CD4-positive, alpha-beta T cell treated with Interleukin-4 for 4 hours (primary cell): Measurements from ENCODE around the gene SOS1.
"Not testable (repeated sequence)": the region's sequence is repeated elsewhere in the genome, so short reads cannot be mapped to it uniquely, and the experiment has no call there.

Source experiments
- DNase-seq: peaks from one replicate; pipeline ENCODE4 v3.0.0-alpha.2; 2020

The SOS1 gene

DNA sequence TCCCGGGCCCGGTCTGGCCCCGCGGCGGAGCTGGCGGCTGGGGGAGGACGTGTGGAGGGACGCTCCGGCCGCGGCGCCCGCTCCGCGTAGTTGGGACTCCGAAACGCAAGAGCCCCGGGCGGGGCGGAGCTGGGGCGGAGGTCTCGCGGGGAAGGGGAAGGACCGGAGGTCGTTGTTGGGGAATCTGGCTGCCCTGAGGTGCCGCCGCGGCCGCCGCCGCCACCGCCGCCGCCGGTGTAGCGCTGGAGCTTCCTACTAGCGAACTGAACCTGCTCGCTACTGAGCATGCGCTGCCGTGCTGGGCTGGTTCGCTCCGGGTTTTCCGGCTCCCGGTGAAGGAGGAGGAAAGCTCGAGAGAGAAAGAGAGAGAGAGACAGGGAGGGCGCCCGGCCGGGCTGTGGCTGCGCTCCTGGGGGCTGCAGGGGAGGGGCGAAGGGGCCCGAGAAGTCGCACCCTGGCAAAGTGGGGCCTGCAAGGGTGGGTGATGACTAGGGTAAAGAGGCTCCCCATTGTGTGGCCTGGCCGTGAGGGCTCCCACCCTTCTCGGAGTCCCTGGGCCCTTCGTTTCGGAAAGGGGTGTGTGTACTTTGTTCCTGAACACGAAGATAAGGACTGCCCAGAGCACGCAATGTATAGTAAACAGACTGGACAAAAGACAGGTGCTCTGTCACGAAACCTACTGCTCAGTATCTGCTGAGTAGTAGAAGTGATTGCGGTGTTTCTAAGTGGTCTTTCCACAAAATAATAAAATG, at the start of gene SOS1:
SOS1 (minus strand) TSS at position 281 of the 752 bp plus-strand sequence. CDS start 629 bp downstream, outside the sequence.
- DNase-seq = peak; percentile 93

DNA sequence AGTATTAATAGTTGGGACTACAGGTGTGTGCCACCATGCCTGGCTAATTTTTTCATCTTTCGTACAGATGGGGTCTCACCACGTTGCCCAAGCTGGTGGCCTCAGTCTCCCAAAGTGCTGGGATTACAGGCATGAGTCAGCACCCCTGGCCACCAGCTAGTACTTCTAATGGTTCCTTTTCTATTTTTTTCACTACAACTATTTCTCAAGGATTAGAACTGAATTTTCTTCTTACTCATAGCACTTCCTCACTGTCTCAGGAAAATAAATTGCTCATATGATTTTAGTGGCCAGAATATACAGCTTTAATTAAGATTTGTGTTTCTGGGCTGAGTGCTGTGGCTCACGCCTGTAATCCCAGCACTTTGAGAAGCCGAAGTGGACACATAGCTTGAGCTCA, 43.2 kb upstream of the SOS1 start:
- DNase-seq = no peak

DNA sequence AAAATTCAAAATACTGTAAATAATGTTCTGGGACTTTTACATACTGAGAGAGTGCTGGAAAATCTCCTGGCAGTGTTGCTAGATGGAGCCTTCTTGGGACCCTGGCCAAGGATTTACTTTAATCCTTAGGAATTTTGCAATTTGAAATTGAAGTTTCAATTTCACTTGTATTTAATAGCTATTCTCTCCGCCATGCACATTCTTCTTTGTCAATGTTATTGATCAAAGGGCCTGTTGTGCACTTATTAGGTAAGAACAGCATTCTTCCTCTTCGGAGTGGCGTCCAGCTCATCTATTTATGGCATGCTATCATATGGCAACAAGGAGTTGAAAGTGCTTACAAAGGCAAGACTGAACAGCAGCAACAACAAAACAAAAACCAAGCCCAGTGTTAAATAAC, 40.1 kb upstream of the SOS1 start:
- DNase-seq = no peak

DNA sequence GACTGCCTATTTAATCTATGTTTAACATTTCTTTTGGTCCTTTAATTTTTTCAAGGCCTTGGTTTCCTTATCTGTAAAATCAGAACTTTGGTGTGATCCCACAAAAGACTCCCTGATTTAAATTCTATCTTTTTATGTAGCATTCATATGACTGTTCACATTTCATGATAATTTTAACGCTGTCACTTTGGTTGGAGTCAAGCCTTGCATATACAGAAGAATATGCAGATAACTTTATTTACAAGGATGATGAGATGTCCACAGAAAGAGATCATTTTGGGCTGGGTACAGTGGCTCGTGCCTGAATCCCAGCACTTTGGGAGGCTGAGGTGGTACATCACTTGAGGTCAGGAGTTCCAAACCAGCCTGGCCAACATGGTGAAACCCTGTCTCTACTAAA, 38.4 kb upstream of the SOS1 start:
- no peak for DNase-seq

DNA sequence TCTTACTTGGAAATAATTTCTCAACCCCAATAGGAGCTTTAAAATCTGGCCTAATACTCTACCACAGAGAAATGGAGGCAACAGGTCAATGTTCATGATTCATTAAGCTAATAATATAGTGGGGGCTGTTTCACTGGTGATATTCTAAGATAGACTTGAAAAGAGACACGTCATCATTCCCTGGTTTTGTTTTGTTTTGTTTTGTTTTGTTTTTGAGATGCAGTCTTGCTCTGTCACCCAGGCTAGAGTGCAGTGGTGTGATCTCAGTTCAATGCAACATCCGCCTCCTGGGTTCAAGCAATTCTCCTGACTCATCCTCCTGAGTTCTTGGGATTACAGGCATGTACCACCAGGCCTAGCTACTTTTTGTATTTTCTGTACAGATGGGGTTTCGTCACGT, 37.5 kb upstream of the SOS1 start:
- no peak for DNase-seq

DNA sequence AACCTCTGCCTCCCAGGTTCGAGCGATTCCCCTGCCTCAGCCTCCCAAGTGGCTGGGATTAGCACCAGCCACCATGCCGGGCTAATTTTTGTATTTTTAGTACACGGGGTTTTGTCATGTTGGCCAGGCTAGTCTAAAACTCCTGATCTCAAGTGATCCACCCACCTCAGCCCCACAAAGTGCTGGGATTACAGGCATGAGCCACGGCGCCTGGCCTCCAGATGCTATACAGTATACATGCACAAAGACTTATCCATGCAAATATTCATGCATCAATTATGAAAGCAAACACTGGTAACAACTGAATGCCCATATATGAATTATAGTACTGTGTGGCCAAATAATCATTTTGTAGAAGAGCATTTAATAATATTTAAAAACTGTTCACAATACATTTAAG, 36.0 kb upstream of the SOS1 start:
- no peak for DNase-seq

DNA sequence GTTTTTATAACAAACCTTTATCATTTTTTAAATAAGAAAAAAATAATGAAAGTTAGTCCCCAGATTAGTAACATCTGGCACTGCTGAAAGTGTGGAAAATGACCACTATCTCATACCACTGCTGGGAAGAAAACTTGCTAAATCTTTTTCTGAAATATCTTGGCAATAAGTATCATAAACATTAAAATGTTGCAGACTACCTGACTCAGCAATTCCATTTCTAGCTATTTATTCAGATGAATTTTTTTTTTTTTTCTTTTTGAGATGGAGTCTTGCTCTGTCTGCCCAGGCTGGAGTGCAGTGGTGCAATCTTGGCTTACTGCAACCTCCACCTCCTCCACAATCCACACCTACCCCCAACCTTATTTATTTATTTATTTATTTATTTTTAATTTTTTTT, 35.3 kb upstream of the SOS1 start:
- DNase-seq = no peak

DNA sequence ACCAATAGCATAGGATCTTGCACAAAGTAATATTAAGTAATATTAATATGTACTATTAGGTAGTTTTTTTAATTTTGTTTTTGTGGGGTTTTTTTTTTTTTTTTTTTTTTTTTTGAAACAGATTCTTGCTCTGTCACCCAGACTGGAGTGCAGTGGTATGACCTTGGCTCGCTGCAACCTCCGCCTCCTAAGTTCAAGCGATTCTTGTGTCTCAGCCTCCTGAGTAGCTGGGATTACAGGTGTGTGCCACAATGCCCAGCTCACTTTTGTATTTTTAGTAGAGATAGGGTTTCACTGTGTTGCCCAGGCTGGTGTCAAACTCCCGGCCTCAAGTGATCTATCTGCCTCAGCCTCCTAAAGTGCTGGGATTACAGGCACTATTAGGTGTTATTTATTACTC, 34.7 kb upstream of the SOS1 start:
- DNase-seq = not testable (repeated sequence)

DNA sequence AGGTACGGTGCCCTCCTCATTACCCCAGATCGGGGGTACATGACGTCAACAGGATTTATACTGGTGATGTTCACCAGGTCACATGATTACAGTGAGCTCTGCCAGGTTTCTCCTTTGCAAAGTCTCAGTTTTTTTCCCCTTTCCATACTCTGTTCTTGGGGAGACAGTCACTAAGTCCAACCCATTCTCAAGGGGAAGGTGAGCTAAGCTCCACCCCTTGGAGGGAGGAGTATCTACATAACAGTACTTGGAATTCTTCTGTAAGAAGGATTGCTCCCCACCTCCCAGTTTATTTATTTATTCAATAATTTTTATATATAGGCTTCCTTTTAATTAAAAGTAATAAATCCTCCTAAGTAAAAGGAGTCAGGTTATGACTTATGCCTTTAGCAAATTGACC, 34.1 kb upstream of the SOS1 start:
- no peak for DNase-seq

DNA sequence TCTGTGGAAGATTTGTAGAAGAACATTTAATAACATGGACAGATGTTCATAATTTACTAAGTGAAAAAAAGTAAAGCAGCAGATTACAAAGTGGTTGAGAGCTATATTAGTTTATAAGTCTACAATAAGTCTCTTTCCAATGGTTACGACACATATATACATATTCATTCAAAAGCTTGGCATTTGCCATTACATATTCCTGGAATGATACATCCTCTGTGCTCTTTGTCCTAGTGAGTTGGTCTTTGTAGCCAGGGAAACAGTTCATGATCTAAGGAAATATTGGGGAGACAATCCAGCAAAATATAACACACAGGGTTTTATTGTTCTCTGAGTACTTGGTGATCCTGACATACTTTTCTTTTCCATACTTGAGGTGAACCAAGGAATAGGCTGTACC, 32.5 kb upstream of the SOS1 start:
- DNase-seq = no peak

DNA sequence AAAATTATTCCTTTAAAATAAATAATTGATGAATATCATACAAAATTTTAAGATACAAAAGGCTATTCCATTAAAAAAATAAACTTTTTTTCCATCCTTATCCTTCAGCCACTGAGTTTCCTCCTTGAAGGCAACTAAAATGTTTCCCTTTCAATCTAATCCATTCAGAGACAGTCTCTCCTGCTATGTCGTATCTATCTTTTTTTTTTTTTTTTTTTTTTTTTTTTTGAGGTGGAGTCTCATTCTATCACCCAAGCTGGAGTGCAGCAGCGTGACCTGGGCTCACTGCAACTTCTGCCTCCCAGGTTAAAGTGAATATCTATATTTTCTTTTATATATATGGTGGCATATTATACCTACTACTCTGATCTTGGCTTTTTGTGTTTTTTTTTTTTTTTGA, 31.7 kb upstream of the SOS1 start:
- no peak for DNase-seq

DNA sequence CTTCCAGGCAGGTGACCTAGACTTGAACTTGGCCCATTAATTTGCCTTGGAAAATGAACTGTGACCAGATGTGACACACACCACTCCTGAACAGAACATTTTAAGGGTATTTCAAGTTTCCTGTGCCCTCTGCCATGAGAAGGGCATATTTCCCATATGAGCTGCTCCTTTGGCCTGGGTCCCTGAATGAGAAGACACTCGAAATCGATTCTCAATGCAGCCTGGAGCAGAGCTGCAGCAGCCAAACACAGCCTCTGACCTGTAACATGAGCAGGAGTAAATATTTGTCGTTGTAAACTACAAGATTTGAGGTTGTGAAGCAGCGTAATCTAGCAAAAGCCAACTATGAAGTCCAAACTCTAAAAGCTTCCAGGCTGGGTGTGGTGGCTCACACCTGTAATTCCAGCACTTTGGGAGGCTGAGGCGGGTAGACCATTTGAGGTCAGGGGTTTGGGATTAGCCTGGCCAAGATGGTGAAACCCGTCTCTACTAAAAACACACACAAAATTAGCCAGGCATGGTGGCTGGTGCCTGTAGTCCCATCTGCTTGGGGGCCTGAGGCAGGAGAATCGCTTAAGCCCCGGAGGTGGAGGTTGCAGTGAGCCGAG, 30.1 kb upstream of the SOS1 start:
- no peak for DNase-seq

DNA sequence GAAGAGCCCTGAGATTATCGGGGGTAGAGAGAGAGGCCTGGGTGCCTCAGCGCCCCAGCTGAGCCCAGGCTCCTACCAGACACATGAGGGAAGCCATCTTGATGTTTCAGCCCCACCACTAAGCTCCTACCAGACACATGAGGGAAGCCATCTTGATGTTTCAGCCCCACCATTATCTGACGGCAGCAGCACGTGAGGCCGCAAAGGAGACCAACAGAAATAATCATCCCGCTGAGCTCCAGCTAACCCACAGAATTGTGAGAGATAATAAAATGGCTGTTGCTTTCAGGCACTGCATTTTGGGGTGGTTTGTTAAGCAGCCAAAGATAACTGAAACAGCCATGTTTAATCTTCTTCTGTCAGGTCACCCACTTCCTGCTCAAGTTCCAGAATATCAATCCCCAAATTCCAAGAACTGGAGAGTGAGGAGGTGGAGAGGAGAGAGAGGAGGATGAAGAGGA, 29.3 kb upstream of the SOS1 start:
- DNase-seq = no peak

DNA sequence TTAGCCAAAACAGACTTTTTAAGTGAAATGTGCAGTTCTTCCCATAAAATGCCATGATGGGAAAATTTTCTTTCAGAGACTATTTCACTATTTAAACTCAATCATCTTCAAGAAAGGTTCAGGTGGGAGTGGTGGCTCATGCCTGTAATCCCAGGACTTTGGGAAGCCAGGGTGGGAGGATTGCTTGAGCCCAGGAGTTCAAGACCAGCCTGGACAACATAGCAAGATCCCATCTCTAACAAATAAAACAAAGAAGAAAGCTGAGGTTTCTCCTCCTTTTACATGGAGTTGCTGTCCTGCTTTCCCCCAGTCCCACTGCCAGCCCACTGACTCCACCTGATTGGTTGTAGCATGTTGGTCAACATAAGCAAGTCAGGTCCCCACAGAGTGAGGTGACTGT, 25.8 kb upstream of the SOS1 start:
- no peak for DNase-seq

DNA sequence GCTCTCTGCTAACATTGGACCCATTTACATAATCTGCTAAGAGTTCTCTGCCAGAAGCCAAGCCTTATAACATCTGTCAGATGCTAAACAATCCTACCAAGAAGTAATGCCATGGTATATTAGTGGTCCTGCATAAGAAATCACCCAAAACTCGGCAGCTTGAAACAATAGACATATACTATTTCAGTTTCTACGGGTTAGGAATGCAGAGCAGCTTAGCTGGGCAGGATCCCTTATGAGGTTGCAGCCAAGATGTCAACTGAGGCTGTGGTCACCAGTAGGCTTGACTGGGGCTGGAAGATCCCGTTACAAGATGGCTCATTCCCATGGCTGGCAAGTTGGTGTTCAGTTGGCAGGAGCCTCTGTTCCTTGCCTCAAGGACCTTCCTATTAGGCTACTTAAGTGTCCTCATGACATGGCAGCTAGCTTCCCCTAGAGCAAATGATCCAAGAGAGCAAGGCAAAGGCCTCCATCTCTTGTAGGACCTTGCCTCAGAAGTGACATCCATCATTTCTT, 25.1 kb upstream of the SOS1 start:
- DNase-seq = no peak

DNA sequence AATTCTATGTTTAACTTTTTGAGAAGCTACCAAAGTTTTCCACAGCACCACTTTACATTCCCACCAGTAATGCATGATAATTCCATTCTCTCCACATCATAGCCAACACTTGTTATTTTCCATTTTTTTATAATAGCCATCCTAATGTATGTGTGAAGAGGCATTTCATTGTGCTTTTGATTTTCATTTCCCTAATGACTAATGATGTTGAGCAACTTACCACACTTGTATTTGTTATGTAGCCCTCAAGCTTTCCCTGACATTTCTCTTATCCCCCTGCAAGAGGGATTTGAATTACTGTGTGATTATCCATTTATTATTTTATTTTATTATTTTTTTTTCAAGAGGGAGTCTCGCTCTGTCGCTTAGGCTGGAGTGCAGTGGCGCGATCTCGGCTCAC, 23.6 kb upstream of the SOS1 start:
- DNase-seq = no peak

DNA sequence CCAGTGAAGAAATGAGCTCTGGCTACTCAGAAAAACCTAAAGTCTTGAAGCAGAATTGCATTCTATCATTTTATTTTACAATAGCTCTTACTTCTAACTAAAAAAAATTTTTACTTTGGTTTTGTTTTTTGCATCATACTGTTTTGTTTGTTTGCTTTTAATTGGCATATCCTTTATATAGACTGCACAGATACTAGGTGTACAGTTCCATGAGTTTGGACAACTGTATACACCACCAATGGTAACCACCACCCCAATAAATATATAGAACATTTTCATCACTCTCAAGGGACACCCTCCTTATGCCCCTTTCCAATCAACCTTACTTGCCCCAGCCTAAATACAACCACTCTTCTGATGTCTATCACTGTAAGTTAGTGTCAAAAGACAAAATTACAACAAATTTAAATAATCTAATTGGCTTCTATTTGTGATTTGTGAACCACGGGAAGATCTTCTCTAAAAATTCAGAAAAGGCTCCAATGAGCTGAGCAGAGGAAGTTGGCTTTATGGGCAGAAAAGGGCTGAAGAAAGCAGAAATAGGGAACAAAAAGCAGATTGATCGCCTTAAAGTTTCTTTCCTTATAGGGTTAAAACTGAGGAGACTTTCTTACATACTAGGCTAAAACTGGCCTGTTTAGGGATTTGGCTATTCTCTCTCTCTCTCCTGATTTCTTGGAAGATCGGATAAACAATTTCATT, 22.2 kb upstream of the SOS1 start:
- no peak for DNase-seq

DNA sequence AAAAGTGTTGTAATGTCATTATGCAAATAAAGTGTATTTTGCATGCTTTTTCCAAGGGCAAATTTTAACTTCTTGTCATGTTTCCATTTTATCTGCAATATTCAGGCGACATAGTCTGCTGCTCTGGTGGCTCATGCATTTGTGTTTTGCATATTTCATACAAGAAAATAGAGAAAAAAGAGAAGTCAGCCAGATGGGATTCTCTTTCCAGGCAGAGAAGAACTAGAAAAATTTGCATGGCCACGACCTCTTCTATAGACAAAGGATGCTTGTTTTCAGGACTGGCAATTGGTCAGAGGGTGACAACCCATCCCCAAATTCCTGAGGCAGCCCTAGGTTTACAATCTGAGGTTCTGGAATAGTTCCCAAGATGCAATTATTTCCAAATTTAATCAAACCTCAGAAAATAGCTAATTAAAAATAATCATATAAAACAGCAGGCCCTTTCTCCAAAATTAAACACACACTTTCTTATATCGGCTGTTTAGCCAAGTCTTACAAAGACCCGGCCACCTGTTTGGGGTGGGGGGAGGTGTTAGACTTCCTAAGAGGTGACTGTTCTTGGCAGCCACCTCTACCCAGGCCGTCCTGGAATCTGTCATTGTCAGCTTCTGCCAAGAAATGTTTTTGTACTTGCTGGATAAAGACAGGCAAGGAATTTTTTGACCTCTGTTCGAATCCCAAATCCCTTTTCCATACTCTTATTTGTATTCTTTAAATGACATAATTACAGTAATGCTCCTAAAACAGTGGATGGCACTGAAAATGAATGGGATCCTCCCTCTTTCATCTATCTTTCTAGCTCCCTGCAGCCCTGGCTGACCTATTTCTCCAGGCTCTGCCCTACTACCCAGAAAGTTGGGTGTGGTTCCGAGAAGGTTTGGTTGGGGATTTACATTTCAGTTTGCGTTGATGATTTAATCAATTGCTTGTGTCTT, 20.8 kb upstream of the SOS1 start:
- peak; percentile 73 for DNase-seq

DNA sequence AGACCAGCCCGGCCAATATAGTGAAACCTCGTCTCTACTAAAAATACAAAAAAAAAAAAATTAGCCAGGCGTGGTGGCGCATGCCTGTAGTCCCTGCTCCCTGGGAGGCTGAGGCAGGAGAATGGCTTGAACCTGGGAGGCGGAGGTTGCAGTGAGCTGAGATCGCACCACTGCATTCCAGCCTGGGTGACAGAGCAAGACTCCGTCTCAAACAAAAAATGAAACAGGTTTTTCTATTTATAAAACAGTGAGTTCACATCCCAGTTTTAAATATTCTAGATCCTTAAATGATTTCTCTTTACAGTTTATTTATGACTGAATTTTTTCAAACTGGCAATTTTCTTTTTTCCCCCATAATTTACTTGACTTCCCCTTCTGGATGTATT, 20.1 kb upstream of the SOS1 start:
- DNase-seq = not testable (repeated sequence)

DNA sequence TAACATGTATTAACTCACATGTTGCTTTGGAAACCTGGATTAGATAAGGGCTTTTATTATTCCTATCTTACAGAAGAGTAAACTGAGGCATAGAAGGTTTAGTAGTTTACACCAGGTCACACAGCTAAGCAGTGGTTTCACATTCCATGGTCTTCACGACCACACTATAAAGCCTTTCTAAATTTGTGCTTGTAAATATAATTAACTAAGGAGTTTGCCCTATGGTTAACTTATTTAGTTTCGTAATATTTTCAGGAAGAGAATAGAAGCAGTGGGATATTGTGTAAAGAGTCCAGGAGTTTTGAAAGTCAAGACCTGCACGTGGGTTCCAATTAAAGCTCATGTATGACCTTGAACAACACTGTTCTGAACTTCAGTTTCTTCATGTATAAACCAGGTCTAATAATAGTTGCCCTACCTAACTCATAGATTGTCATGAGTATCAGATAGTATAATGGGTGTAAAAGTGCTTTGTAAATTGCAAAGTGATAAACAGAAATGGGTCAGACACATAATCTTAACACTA, 19.5 kb upstream of the SOS1 start:
- no peak for DNase-seq

DNA sequence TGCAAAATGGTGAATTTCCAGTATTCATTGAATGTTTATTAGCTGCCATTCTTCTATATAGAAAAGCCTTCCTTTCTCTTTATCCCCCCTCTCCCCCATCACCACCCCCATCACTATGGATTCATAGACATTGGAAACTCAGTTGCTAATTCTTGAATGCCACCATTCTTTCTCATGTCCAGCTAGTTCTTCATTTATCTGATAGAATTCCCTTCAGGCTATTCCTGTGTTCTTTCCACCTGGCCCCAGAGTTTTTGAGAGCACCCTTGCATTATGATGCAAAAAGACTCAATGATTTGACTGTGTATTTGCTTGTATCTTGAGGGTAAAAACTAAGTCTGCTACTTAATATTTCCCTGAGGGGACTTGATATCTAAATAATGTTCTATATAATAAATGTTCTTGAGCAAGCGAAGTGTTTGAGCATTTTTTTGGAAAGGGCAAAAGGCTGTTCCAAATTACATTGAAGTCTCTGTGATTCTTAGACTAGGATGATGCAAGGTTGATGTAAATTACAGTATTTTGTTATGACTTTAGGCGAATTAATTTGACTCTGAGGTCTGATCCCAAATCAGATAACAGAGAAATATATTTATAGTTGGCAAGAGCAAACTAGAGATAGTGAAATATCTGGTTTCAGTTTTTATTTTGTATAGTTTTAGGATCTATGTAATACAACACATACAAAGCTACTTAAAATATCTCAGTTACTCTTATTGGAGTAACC, 18.8 kb upstream of the SOS1 start:
- DNase-seq = no peak

DNA sequence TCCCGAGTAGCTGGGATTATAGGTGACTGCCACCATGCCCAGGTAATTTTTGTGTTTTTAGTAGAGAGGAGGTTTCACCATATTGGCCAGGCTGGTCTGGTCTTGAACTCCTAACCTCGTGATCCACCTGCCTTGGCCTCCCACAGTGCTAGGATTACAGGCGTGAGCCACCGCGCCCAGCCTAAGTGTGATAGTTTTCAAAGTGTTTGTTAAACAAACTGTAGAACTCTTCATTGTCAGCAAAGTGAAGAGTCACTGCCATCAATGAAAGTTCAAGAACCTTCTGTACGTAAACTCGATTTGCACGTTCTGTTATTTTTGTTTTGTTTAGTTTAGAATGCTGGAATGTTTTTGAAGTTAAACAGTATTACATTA, 18.0 kb upstream of the SOS1 start:
- no peak for DNase-seq
